HG03460 (cell line): Measurements from ENCODE around the gene GPR158.

Experiments used
- ATAC-seq: cut with Tn5 transposase; IDR thresholded peaks from one replicate; pipeline ENCODE4 v1.9.1; 2021; ENCODE audit not compliant: unreplicated experiment

GPR158 gene

GRCh38 chr10:25392132-25392531 is 217.3 kb downstream of the GPR158 start:
- ATAC-seq: no peak

DNA sequence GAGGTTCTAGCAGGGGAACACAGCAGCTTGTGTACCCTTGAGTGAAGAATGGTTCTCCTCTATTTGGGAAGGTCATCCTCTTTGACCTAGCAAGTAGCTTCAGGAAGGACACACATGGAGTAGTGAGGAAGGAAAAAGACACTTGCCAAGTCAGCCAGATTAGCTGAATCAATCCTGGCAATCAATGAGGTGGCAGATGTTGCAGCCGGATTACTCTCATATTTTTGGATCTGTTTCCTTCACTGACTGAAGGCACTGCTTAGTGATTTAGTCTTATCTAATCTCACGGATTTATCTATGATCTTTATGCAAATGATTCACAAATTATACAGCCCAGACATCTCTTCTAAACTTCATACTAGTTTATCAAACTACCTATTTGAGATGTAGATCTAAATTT is 218.8 kb downstream of the GPR158 start:
- no peak for ATAC-seq

- no peak for ATAC-seq
These were observed 223.9 kb downstream of the GPR158 start for GRCh38 chr10:25398680-25399079.

DNA sequence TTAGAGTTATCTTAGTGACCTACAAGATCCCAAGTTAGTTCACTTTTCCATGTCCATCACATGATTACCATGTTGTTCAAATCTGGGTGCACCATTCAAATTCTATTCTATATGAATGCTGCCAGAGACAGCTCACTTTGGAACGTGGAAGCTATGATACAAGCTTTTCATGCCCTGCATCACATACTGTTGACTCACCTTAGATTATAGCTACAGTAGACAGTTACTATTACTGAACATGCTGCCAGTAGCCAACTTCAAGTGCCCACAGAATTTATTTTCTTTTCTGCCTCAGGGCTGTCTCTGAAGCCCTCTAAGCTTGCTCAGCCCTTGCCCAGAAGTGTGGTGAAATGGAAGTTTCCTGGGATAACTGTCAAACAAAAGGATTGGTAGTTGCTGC is 231.1 kb downstream of the GPR158 start:
- no peak for ATAC-seq

- no peak for ATAC-seq
These were observed 242.8 kb downstream of the GPR158 start for GRCh38 chr10:25417611-25418010.

GRCh38 chr10:25425776-25426175 is 251.0 kb downstream of the GPR158 start:
- ATAC-seq: no peak

DNA sequence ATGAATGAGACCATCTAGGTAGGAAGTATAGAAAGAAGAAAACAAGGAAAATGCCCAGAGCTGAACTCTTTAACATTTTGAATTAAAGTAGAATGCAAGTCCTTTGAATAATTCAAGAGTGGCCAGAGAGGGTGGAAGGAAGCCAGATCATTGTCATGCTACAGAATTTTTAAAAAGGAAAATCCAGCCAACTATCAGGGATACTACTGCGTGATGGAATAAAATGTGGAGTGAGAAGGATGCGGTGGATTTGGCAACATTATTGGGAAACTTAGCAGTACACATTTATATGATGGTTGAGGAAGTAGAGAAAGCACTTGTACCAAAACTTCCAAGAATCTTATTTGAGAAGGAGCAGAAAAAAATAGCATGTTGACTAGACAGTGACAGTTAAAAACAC is 261.6 kb downstream of the GPR158 start:
- ATAC-seq: no peak

GRCh38 chr10:25441270-25441669 is 266.5 kb downstream of the GPR158 start:
- no peak for ATAC-seq

GRCh38 chr10:25444266-25444665 is 269.5 kb downstream of the GPR158 start:
- no peak for ATAC-seq

DNA sequence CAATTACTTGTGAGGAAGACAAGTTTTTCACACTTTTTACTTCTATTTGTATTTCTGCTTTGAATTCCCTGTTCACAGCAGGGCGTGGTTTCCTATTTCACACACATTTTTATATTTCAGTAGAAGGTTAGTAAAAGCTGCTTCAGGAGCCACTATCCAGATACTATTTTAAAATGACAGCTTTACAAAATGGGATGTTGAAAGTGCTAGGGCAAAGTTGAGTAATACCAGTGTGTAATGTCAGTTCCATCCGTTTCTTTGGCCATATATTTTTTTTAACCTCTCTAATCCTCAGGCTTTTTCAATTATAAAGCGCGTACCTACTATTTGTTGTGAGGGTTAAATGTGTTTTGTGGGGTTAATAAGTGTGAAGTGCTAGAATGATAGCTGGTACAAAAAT is 276.6 kb downstream of the GPR158 start:
- ATAC-seq: no peak

DNA sequence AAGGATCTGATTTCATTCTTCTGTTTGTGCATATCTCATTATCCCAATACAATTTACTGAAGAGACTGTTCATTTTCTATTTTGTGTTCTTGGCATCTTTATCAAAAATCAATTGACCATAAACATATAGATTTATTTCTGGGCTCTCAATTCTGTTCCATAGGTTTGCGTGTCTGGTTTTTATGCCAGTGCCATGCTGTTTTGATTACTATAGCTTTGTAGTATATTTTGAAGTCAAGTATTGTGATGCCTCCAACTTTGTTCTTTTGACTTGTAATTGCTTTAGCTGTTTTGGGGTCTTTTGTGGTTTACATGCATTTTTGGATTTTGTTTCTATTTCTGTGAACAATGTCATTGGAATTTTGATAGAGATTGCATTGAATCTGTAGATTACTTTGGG is 278.8 kb downstream of the GPR158 start:
- no peak for ATAC-seq

DNA sequence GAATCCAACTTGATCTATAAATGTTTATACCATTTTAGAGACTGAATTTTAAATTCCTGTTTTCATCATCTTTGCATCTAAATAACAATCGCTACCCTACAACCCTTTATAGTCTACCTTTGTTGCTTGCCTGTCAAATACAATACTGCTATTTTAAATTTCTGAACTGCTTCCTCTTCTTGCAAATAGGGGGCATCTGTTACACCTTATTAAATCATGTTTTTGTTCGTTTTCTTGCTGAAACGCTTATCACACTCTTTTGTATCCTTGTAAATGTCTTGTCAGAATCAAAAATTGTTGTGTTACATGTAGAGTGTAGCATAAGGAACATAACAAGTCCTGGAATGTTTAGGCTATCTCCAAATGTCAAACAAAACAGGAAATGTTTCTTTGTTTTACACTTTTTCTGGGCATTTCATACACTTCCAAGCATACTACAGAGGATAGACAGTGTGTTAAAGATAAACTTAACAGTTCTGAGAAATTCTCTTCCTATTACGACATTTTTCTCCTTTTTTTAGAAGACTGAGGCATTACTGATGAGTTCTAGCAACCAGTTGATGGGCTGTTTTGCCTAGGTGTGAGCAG is 281.3 kb downstream of the GPR158 start:
- ATAC-seq: no peak

DNA sequence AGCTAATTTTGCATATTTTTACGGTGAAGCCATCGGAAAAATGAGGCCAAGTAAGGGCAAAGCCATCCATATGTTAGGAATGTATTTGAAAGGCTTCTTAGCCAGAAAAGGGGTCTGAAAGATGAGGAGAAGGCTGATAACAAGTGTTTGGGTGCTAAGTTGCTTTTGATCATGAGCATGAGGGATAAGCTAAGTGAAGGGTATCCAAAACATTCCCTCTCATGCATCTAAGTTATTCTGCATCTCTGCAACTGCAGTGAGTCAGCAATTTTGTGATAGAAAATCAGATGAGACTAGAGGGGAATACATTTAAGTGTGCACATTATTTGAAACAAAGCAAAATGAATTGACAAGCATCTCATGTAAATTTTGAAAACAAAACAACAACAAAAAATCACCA is 282.8 kb downstream of the GPR158 start:
- ATAC-seq: no peak

DNA sequence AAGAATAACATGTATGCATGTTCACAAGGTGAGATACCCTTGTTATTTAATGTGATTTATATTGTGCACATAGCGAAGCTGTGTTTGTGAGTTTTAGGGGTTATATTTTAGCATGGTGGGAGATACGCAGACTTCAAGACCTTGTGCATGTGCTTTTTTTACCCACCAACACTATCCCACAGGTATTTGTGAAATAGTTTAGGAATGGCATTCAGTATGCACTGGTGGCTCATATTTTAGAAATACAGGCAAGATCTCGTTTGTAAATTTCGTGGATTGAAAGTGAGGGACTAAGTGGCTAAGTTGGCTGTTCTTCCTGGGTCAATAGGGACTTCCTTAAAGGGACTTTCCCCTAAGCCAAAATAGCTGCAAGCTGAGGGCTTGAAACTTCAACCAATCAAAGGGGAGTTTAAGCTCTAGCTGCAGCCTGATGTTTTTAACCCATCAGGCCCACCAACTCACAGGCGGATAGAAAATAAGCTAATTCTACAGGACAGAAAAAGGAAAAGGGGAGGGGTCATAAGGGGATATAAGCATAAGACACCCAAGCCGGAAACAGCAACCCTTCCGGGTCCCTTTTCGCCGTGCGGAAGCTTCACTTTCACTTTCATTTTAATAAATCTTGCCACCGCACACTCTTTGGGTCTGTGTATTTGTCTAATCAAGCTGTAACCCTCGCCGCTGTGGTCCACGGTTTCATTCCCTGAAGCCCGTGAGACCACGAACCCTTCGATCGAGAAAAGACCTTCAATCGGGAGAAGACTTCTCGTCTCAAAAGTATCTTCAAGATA is 291.0 kb downstream of the GPR158 start:
- no peak for ATAC-seq

DNA sequence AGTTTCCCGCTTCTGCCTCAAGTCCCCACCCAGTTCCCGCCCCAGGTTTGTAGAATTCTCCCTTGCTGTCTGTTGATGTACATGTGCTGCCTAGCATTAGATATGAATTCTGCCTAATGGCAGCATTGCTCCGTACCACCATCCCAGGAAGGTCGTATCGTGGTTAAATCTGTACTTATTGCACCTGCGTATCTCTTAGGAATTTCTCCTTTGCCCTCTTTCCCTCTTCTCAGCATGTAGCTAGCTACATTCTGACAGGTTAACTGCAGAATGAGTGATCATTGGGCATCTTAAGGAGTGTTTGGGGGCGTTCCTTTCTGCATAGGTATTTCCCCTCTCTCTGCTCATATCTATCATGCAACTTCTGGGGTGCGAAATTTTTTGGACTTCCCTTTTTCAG is 293.1 kb downstream of the GPR158 start:
- no peak for ATAC-seq

GRCh38 chr10:25481467-25481866 is 306.7 kb downstream of the GPR158 start:
- ATAC-seq: no peak

- ATAC-seq: no peak
These were observed 309.2 kb downstream of the GPR158 start for GRCh38 chr10:25483999-25484398.

GRCh38 chr10:25487266-25487665 is 312.5 kb downstream of the GPR158 start:
- ATAC-seq: no peak

- no peak for ATAC-seq
These were observed 317.2 kb downstream of the GPR158 start for GRCh38 chr10:25492040-25492439.

- no peak for ATAC-seq
These were observed 317.9 kb downstream of the GPR158 start for GRCh38 chr10:25492680-25493079.

- no peak for ATAC-seq
These were observed 318.5 kb downstream of the GPR158 start for GRCh38 chr10:25493122-25493893.

GRCh38 chr10:25497246-25497645 is 322.4 kb downstream of the GPR158 start:
- ATAC-seq: no peak
